Measurements from ENCODE around the gene GRAMD2B.
A peak's percentile ranks its signal among the peaks of the same experiment; 100 is the strongest.
"Not testable (repeated sequence)": the region's sequence is repeated elsewhere in the genome, so short reads cannot be mapped to it uniquely, and the experiment has no call there.

GRAMD2B gene

DNA sequence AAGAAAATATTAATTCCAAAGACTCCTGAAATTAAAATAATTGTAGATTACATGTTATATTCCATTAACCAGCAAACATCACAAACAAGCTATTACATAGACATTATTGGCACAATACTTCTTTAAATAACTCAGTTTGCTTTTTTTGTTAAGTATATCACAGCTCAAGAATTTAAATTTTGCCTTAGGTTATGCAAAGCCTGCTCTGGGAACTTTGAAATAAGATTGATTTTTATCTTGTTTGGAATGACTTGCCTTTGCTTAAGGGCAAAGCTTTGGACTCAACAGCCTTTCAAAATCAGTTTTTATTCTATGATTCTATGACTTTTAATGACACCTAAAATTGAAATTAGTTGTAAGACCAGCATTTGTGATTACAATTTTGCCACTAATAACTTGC, 93.6 kb downstream of the GRAMD2B start:
- no peaks in the 10 kb centered on the region for H3K36me3 Mint-ChIP-seq (ENCODE audit: low read depth)
- H3K27ac Mint-ChIP-seq, result no peak overlapping the region
- peaks cover 35% of the 10 kb centered on the region for H3K4me1 Mint-ChIP-seq
- H3K4me3 Mint-ChIP-seq, result no peak overlapping the region
- TF ChIP-seq, protein P1, sequence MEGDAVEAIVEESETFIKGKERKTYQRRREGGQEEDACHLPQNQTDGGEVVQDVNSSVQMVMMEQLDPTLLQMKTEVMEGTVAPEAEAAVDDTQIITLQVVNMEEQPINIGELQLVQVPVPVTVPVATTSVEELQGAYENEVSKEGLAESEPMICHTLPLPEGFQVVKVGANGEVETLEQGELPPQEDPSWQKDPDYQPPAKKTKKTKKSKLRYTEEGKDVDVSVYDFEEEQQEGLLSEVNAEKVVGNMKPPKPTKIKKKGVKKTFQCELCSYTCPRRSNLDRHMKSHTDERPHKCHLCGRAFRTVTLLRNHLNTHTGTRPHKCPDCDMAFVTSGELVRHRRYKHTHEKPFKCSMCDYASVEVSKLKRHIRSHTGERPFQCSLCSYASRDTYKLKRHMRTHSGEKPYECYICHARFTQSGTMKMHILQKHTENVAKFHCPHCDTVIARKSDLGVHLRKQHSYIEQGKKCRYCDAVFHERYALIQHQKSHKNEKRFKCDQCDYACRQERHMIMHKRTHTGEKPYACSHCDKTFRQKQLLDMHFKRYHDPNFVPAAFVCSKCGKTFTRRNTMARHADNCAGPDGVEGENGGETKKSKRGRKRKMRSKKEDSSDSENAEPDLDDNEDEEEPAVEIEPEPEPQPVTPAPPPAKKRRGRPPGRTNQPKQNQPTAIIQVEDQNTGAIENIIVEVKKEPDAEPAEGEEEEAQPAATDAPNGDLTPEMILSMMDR (IDR thresholded peaks at IDR 0.05; ENCODE audit: unreplicated experiment in 3 of 3), result no peak
- peaks cover 7% of the 10 kb centered on the region for H3K27me3 Mint-ChIP-seq (ENCODE audit: low read depth)
- no peaks in the 10 kb centered on the region for H3K9me3 Mint-ChIP-seq

DNA sequence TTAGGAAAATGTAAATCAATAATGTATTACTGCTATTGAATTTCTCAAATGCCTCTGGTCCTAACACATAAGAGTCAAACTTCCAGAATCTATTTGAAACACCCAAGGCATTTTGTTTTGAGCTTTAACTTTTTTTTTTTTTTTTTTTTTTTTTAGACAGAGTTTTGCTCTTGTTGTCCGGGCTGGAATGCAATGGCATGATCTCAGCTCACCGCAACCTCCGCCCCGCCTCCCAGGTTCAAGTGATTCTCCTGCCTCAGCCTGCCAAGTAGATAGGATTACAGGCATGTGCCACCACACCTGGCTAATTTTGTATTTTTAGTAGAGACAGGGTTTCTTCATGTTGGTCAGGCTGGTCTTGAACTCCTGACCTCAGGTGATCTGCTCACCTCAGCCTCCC, 96.0 kb downstream of the GRAMD2B start:
- not testable (repeated sequence) for H3K9me3 Mint-ChIP-seq; H3K27me3 Mint-ChIP-seq (ENCODE audit: low read depth); H3K4me3 Mint-ChIP-seq; H3K36me3 Mint-ChIP-seq (ENCODE audit: low read depth)
- peaks cover 38% of the 10 kb centered on the region for H3K4me1 Mint-ChIP-seq
- H3K27ac Mint-ChIP-seq, result peak overlapping the region; percentile 96 to 97 (median 97)

DNA sequence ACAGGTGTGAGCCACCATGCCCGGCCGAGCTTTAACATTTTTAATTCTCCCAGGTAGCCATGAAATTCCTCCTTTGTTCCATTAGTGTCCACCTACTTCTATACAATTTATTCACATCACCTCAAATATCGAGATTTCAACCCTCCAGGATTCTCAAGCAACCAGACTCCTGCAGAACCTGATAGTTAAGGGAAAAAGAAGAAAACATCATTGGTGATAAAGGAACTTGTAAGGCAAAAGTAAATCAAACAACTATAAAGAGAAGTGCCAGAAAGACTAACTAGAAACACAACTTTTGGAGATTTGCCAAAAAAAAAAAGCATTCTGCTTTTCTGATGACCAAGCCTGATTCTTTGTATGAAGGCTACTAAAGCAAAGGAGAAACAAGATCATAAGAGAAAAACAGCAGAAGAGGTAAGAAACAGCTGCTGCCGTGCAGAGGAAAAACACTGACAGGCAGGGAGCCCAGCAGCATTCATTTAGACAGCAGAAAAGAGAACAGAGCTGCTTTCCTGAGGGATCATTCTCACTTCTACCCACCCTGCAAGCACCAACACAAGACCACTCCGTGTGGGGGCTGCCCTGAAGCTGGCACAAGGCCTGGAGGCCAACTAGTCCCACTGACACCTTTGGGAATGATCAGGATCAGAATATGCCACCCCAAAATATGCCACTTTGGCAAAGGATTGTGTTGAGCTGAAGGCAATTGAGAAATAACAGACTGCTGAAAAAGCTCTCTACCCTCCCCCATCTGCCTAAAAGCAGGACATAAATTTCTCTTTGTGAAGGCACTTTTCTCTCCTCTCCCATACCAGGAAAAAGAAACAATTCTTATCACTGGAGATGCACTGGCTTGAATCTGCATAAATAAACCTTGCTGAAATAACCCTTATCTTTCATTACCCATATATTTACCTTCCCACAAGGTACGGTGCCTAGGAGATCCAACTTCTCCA, 96.7 kb downstream of the GRAMD2B start:
- H3K9me3 Mint-ChIP-seq, result no peaks in the 10 kb centered on the region
- H3K4me1 Mint-ChIP-seq, result peaks cover 44% of the 10 kb centered on the region

DNA sequence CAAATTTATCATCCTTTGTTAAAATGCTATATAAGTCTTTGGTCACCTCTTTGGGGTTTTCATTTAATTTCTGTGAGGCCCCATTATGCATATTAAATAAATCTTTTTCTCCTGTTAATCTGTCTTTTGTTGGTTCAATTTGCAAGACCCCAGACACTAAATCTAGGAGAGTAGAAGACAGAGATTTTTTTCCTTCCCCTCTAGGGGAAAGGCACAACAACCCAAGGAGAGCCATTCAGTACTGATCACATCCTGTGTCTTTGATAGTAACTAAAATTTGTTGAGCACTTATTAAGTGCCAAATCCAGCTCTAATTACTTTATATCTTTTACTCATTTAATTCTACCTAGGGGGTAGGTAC, 97.4 kb downstream of the GRAMD2B start:
- Mint-ChIP-seq H3K4me1 (peaks cover 41% of the 10 kb centered on the region), H3K27me3 (ENCODE audit: low read depth) (peaks cover 4% of the 10 kb centered on the region), H3K4me3 (peak overlapping the region in 1 of 3 experiments; percentile 5), H3K27ac (peak overlapping the region; percentile 96 to 97 (median 97)), H3K9me3 (no peaks in the 10 kb centered on the region), H3K36me3 (ENCODE audit: low read depth) (no peaks in the 10 kb centered on the region)
- TF ChIP-seq, protein P1 (IDR thresholded peaks at IDR 0.05; ENCODE audit: unreplicated experiment in 3 of 3), result no peak

More for the DNA sequence above, 96.7 kb downstream of the GRAMD2B start:
- peak overlapping the region; percentile 96 to 97 (median 97) for H3K27ac Mint-ChIP-seq
- TF ChIP-seq, protein P1 (IDR thresholded peaks at IDR 0.05; ENCODE audit: unreplicated experiment in 3 of 3), result no peak
- peaks cover 4% of the 10 kb centered on the region for H3K27me3 Mint-ChIP-seq (ENCODE audit: low read depth)
- H3K4me3 Mint-ChIP-seq, result peak overlapping the region; percentile 12 to 73 (median 61)
- H3K36me3 Mint-ChIP-seq (ENCODE audit: low read depth), result no peaks in the 10 kb centered on the region

DNA sequence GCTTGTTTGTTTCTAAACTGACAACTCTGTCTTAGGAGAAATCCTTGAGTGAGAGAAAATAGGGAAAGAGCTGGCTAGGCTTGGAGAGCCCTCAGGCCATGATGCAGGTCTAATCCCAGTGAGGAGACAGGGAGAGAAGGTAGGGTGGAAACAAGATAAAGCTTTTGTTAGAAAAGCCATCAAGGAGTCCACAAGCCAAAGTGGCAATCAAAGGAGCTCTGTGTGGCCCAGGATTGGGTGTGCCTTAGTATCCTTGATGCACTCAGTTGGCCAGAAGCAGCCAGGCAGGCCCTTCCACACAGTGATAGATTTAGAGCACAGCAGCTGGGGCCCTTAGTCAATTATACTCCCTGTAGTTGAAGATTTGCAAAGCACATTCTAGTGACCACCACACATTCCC, 97.9 kb downstream of the GRAMD2B start:
- H3K9me3 Mint-ChIP-seq, result no peaks in the 10 kb centered on the region
- peaks cover 3% of the 10 kb centered on the region for H3K27me3 Mint-ChIP-seq (ENCODE audit: low read depth)
- H3K27ac Mint-ChIP-seq, result peak overlapping the region; percentile 96 to 97 (median 97)
- no peak overlapping the region for H3K4me3 Mint-ChIP-seq
- H3K36me3 Mint-ChIP-seq (ENCODE audit: low read depth), result no peaks in the 10 kb centered on the region
- H3K4me1 Mint-ChIP-seq, result peaks cover 38% of the 10 kb centered on the region
- TF ChIP-seq, protein P1 (IDR thresholded peaks at IDR 0.05; ENCODE audit: unreplicated experiment in 3 of 3), result no peak

DNA sequence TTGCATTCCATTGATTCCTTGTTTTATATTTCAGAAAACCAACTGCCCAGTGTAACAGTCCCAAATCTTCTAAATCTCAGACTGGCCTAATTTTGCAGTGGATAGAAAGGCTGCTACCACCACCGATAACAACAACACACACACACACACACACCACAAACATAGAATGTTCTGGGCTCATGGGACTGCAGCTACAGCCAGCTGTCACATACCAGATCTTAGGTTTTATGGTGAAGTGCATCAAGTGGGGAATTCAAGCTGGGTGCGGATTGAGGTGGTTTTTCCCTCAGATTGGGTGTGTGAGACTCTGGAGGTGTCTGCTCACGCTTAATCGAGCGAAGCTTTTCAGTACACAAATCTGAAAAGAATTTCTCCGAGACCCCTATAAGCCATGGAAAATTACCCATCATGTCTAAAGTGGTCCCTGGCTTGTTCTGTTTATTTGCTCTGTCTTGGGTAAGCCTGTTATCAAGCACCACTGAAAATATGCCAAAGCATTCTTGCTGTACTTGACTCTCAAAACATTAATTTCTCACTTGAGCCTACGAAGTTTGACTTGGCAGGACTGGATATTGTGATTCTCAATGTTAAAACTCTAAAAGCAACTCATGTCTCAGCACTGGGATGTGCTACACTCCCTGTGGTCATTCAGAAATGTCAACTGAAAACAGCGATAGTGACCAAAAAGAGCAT, 100.8 kb downstream of the GRAMD2B start:
- Mint-ChIP-seq H3K4me1 (peaks cover 34% of the 10 kb centered on the region), H3K9me3 (peaks cover 13% of the 10 kb centered on the region), H3K27me3 (ENCODE audit: low read depth) (no peaks in the 10 kb centered on the region), H3K4me3 (no peak overlapping the region), H3K36me3 (ENCODE audit: low read depth) (no peaks in the 10 kb centered on the region), H3K27ac (peak overlapping the region; percentile 47 to 74 (median 65))
- TF ChIP-seq, protein P1 (IDR thresholded peaks at IDR 0.05; ENCODE audit: unreplicated experiment in 3 of 3), result no peak

All from nephron (organoid).